NCI-H1048 (cell line): ENCODE measurements around the gene GALNT11.

ENCODE experiments used
- DNase-seq: peaks from one replicate; lab custom pipeline; 2025; lab: John Stamatoyannopoulos, UW

GALNT11 gene

DNA sequence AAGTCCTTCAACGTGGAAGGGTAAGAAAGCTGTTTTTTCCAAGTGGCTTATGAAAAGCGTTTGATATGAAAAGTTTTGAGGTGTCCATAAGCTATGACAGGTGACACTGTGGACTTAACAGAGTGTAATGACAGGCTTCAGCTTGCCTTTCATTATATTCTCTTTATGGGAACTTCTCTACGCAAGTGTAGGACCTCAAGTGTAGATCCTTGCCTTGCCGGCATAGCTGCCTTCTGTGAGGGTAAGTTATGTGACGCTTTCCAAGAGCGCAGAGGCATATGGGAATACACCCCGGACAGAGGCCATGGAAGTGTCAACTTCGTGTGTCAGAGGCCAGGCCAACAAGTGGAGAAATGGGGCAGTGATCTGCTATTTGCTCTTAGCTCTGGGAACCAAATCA, 91.9 kb downstream of the GALNT11 start:
- no peak for DNase-seq

DNA sequence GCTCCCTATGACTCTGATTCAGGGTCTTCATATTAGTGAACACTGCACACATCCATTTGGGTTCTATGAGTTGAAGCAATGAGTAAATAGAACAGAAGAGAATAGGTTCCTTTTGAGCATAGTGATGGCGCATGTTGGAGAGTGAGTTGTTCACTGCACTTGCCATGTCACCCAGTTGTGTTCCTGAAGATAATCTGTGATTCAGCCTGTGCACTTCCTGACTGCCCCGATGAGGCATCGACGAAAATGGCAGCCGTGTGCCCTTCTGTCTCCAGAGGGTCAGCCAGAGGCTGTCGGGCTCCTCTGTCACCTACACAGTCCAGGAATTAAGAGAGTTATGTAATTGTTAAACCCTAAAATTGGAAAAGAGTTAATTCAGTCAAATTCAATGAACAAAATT, 94.7 kb downstream of the GALNT11 start:
- no peak for DNase-seq

DNA sequence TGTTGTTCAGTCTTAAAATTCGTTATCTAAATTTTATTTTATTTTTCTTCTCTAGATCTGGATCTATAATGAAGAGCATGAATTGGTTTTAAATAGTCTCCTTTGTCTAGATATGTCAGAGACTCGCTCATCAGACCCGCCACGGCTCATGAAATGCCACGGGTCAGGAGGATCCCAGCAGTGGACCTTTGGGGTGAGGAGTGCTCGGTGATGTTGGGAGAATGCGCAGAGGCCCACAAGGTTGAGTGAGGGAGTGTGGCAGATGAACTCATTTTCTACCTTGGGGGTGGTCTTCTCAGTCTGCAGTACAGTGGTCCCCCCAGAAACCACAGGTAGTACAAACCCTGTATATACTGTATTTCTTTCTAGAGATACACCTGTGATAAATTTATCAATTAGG, 95.3 kb downstream of the GALNT11 start:
- no peak for DNase-seq

DNA sequence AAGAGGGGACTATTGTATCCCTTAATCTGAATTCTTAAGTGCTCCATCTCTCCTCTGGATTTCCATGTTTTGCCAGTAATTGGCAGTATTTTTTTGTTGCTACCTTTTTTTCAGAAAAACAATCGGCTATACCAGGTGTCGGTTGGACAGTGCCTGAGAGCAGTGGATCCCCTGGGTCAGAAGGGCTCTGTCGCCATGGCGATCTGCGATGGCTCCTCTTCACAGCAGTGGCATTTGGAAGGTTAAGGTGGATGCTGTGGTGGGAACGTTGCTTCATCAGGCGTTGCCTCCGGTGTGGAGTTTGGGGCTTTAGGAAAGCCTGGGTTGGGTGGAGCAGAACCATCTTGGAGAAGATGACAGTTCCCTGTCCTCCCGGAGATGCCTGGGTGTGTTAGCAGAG, 96.0 kb downstream of the GALNT11 start:
- no peak for DNase-seq

DNA sequence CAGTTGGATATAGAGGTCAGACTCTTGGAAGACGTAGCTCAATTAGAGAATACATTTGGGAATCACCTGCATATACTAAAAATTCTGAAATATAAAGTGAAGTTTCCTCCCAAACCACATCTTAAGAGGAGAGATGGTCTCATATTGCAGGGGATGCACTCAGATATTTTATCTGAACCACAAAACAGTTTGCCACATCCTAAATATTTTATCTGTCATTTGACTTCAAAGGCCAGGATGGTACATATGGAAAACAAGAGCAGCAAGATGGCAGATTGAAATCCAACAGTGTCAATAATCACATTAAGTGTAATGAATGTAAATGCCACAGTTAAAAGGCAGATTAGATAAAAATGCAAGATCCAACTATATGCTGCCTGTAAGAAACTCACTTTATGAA, 97.1 kb downstream of the GALNT11 start:
- DNase-seq: no peak

DNA sequence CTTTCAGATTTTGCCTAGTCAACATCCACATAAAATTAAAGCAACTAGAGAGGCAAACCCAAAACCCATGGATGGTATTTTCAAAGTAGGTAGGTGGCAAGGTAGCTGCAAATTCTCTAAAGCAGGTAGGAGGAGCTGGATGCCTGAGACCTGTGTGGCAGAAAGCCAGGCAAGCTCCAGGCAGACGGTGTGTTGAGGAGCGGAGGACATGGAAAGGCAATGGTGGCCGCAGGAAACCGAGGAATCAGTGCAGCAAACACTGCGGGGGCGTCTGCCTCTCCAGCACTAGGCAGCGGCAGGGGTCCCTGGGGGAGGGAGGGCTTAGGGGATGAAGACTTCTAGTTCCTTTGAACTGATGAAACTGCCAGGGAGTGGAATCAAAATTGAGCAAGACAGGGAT, 101.3 kb downstream of the GALNT11 start:
- DNase-seq: no peak

DNA sequence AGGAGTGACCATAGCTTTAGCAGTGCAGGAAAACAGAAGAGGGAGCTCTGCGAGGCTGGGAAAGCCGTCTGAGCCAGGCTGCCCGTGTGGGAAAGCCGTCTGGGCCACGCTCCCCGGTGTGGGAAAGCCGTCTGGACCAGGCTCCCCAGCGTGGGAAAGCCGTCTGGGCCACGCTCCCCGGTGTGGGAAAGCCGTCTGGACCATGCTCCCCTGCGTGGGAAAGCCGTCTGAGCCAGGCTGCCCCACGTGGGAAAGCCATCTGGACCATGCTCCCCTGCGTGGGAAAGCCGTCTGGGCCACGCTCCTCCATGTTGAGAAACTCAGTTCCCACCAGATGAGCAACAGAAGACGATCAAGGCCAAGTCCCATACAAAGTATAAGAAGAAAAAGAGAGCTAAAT, 101.8 kb downstream of the GALNT11 start:
- DNase-seq: no peak

DNA sequence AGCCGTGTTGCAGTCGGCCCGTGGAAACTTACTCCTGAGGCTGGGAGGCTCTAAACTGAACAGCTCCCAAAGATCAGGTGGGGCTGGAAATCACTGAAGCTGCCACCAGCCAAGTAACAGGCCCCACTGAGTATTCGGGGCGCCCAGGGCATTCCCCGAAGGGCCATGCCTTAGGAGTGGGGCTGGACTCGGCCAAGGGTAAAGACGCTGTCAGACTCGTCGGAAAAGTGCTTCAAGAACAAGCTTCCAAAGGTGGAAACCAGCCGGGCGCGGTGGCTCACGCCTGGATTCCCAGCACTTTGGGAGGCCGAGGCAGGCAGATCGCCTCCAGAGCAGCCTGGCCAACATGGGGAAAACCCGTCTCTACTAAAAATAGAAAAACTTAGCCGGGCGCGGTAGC, 102.8 kb downstream of the GALNT11 start:
- DNase-seq: no peak

DNA sequence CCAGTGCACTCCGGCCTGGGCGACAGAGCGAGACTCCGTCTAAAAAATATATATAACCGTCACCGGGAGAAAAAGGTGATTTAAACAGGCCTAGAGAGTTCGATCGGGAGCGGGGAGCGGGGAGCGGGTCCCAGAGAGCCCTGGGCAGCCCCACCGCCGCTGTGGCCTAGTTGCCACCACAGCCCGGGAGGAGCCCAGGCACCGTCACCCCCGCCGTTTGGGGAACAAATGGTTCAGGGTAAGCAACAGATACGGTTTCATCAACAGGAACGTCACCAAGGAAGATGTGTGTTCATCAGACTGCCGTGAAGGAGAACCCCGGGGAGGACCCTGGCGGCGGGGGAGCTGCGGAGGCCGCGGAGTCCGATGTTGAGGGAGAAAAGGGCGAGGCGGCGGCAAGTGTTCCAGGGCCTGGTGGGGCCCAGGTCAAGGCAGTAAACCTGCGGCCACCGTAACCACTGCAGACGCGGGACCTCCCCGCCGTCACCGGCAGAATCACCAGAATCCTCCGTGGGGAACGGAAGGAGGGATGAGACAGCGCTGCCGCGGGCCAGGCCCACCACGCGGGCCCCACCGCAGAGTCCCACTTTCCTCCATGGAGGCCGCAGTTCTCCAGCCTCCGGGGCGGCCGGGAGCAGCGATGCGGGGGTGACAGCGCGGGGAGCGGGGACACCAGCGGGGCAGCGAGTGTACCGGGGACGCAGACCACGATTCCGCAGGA, 103.4 kb downstream of the GALNT11 start:
- no peak for DNase-seq

DNA sequence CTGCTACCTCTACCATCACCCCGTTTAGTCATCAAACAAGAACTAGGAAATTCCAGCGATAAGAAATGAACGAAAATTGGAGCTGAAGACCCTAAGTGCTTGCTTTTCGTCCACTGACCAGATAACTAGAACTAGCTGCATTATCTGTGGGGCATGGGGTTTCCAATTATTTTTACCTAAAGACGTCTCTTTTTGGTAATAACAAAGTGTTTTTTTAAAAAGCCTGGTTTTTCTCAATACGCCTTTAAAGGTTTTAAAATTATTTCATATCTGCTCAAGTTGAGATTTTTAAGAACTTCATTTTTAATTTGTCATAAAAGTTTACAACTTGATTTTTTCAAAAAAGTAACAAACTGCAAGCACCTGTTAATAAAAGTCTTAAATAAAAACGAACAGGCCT, 104.2 kb downstream of the GALNT11 start:
- no peak for DNase-seq

DNA sequence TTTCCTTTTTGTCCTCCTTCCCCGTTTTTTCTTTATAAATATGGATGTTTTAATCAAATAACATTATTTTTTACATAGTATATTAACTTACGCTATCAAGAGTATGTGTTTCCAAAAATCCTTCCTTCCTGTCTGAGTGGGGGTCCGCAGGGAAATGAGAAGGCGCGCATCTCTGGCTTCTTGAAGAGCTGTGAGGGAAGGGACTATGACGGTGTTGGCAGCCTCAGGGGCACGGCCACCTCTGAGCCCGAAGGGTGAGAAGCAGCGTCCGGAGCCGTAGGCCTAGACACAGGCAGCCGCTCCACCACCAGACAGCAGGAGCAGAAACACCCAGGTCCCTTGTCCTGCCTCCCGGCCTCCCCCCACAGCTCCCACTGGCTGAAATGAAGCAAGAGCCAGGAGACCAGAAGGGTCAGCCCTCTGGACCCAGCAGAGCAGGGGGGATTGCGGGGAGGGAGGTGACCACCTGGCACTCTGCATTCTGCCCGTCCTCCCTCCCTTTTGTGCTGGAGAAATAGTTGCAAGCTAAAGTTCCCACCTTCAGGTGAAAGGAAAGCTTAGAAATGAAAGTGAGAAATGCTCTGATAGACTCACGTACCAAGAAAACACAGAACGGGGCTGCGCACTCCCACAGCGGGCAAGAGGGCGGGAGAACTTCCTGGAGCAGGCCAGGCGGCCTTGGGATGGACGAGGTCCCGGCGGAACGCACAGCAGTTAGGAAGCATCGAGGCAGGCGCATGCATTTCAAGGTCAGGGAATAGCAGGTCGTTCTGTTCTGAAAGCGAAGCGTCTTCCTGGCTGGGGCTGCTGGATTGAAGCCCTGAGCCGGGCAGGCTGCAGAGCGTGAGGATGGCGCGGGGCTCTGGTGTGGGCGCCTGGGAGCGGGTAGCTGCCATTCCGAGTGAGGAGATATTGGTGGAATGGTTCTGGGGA, 105.5 kb downstream of the GALNT11 start:
- DNase-seq: no peak

DNA sequence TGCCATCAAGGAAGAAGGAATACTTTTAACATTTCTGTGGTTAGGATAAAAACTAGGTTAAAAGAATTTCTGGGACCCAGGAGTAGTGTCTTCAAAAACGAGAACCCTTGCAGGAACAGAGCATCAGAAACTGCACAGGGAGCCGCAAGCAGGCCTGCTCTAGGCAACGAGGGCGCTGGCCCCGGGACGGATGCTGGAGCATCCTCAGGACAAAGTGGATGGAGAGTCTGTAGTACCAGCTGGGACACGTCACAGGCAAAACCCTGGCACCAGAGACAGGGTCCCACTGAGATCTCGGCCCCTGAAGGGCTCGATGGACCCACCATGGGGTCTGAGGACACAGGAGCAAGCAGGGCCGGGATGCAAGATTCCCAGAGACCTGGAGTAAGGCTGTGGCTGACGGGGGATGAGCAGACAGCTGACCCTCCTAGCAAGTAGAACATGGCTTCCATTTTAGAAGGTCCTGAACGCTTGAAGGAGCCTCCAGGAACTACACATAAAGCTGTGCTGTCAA, 106.6 kb downstream of the GALNT11 start:
- DNase-seq: no peak

DNA sequence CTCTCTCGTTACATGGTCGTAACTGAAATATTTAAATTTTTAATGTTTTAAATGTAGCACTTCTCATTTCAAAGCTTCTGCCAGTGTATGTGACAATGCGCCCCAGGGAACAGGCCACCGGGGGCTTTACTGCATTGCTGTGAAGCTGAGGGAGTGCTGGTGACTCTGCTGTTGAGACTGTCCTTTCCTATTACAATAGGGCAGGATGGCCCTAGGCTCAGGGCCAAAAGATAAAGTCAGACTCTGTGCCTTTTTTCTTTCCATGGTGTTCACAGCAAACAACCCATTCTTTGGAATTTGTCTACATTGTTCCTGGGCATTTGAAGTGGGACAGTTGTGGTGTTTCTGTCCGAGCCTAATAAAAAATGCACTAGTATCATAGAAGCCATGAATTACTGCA, 107.3 kb downstream of the GALNT11 start:
- no peak for DNase-seq

DNA sequence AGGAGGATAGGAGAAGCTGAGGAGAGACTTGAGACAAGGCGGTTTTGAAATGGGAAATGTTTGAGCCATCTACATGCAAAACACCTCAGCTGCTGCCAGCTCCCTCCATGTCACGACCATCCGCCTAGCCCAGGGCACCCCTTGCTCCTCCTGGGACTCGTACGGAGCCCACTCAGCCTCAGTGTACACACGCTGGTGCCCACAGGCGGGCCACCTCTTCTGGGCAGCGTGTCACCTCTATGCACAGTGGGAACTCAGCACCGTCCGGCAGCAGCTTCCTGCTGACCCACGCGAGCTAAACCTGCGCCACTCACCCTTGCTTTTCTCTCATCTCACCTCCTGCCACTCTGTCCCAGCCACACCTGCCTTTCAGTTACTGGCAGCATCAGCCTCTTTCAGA, 108.3 kb downstream of the GALNT11 start:
- no peak for DNase-seq

DNA sequence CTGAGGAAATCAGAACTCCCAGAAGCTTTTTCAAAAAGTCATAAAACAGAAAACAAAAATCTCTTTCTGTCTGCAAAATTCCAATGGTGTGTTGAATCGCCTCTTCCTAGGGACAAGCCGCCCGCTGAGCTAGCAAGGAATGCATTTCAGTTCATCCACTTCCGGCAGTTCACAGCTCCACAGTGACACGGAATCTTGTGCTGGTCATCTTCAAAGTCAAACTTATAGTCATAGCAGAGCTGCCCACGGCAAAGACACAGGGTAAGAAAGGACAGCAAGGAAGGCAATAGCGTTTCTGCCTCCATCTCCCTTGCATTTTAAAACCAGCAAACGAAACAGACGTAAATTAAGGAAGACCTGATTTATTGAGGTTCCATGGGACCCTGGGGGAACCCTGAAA, 111.2 kb downstream of the GALNT11 start:
- no peak for DNase-seq

DNA sequence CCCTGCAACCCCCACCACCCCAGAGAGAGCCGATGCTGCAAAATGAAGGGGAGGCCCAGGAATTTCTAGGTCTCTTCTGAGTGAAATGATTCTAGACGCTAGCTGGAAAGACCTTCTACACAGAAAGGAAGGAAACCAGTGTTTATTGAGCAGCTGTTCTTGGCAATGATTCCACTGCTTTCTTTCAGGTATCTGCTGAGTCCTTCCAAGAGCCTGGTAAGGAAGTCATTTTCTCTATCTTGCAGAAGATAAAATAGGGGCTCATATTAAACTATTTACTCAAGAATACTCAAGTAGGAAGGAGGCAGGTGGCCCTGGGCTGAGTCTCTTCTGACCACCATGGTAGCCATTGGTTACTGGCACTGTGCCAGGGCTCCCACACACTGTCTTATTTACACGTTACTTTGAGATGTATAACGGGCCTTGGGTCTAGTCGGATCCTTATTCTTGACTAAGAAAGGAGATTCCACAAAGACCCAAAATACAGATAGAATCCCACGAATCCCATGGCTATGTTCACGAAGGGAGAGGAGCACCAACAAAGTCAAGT, 112.1 kb downstream of the GALNT11 start:
- no peak for DNase-seq

DNA sequence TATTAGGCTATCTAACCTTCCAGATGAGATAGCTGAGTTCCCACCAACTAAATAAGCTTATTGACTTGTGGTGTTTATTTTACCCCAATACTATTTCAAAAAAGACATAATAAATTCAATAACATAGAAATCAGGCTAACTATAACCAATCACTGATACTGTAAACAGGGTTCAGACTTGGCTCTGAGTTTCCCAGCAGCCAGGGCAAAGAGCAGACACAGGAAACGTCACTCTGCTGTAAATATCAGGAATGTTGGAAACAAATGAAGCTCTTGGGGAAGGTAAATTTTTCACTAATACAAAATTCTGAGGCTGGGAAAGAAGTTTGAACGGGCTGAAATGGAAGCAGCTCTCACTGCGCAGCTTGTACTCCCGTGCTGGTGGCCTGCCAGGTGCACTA, 114.6 kb downstream of the GALNT11 start:
- DNase-seq: no peak

DNA sequence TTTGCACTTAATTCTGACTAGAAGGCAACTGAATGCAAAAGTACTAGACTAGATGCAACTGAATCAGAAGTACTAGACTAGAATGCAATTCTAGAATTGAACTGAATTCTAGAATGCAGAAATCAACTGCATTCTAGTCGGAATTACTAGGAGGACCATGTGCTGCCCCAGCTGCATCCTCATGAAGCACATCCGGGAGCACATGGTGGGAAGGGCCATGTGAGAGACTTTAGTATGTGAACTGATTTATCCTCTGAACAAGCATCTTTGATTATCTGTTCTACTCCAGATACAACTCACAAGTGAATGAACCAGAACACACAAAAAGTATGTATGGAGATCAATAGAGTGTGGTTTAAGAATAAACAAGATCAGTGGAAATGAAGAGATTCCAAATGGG, 115.1 kb downstream of the GALNT11 start:
- DNase-seq: no peak

DNA sequence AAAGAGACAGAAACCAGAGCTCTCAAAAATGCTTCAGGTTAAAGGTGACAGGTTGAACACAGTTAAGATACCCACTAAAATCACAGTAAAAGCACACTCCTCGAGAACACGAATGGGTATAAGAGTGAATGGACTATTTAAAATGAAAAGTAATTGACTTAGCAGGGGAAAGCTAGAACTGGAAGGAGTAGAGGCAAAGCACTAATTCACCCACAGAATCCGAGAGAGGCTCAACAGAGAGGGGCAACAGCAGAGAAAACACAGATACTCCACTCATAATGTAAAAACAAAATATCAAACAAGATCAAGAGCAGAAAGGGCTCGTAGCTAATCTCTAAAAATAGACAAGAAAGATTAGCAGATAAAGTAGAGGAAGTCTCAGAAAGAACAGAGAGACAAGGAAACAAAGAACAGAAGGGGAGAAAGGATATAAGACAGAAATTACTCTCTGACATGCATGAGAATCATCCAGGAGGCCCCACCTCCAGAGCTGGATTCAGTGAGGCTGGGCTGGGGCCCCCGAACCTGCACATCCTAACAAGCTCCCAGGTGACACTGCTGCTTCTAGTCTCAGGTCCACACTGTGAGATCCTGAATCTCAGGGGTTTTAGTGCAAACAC, 117.6 kb downstream of the GALNT11 start:
- no peak for DNase-seq

DNA sequence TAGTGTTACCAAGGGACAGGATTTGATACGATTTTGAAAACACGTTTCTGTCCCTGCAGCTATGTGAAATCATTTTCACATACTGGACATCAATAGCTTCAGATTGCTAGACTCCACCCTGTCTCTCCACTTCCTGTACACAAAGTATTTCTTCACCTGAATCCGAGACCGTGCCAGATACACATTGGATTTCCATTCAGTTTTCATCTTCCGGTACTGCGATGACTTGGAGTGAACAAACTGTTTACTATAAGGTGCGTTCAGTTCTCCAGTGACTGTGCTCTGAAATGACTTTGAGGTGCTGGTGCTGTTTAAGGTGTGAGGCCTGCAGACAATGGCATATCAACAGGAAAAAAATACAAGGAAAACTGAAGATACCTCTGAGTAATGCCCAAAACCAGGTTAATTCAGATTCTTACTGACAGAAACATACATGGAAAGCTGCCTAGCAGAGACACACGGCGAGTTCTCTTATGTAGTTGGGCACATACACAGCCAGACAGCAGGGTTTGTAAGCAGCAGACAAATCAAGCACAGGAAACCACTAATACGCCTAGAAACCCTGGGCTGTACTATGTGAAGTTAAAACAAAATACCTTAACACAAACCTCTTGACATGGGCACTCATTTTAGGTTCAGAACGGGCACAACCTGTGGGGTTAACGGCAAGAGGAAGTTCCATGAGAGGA, 119.2 kb downstream of the GALNT11 start:
- DNase-seq: no peak

DNA sequence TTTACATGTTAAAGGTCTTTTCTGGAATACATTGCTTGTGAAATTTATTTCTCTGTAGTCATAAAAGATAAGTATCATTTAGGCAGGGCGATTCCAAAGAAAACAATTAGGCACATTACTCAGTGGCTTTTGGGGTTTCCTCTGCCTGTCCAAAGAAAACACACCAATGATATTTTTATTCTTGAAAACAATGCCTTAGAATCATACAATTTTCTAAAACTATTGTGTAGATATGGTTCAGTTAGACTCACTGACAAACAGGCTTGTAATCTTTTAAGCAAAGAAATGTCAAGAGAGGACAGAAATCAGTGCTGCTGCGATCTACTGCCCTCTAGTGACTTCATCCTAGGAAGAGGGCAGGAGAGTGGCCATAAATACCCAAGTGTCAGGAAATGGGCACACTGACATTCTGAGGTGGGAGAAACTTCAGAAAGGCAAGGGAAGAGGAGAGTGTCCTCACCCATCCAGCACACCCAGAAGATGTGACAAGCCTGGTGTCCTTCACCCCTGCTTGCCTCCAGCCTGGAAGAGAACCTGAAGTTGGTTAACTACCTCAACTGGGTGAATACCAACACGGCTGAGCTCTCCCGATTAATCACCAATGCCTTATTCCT, 120.5 kb downstream of the GALNT11 start:
- DNase-seq: no peak
